M059J (cell line): Measurements from ENCODE around the gene PLLP. TPM values are rescaled to one million over a fixed set of nuclear protein-coding genes. Genes with fewer than 3 reads are reported as not detected.
A peak's percentile ranks its signal among the peaks of the same experiment; 100 is the strongest.

Experiments
- DNase-seq: peaks from one replicate; pipeline ENCODE4 v3.0.0-alpha.2; 2012; ENCODE audit warnings: low read depth
- total RNA-seq: library from RNA; depleted of rRNA; stranded (reverse); fragments of >200 nt; shearing (Covaris generic); gene quantifications from 2 replicates; pipeline ENCODE4 v1.2.3, GENCODE V29; 2014

PLLP gene
- total RNA-seq, 1 experiment from 2014 or later, result 0.62 TPM

- DNase-seq, result no peak
Measured at GRCh38 chr16:57257455-57258070, 26.9 kb downstream of the PLLP start.

GRCh38 chr16:57256601-57257395 lies 27.7 kb downstream of the PLLP start:
- DNase-seq, result no peak

- DNase-seq, result no peak
Measured at GRCh38 chr16:57255686-57256415, 28.6 kb downstream of the PLLP start.

- no peak for DNase-seq
Measured at GRCh38 chr16:57253466-57253865, 31.0 kb downstream of the PLLP start.

- no peak for DNase-seq
Measured at GRCh38 chr16:57252148-57252721, 32.2 kb downstream of the PLLP start.

GRCh38 chr16:57251352-57251751 lies 33.1 kb downstream of the PLLP start:
- DNase-seq, result no peak

- DNase-seq, result peak; percentile 12
Measured at GRCh38 chr16:57245472-57246113, 38.9 kb downstream of the PLLP start.

GRCh38 chr16:57244767-57245471 lies 39.6 kb downstream of the PLLP start, which contains the start of gene ARL2BP:
TSS of gene ARL2BP (plus strand) at chr16:57245259. CDS start at chr16:57245368, 109 bp downstream.
- peak; percentile 97 for DNase-seq

GRCh38 chr16:57244463-57244766 lies 40.1 kb downstream of the PLLP start:
- DNase-seq, result no peak

GRCh38 chr16:57242650-57243049 lies 41.8 kb downstream of the PLLP start:
- DNase-seq, result no peak

GRCh38 chr16:57240851-57241250 lies 43.6 kb downstream of the PLLP start:
- no peak for DNase-seq

GRCh38 chr16:57239107-57239506 lies 45.4 kb downstream of the PLLP start:
- no peak for DNase-seq

- no peak for DNase-seq
Measured at GRCh38 chr16:57238682-57239081, 45.8 kb downstream of the PLLP start.

GRCh38 chr16:57236022-57236350 lies 48.5 kb downstream of the PLLP start:
- DNase-seq, result no peak

GRCh38 chr16:57235128-57236021 lies 49.1 kb downstream of the PLLP start:
- peak; percentile 75 for DNase-seq

- DNase-seq, result no peak
Measured at GRCh38 chr16:57234707-57235092, 49.8 kb downstream of the PLLP start.

- DNase-seq, result no peak
Measured at GRCh38 chr16:57233944-57234706, 50.3 kb downstream of the PLLP start.

- no peak for DNase-seq
Measured at GRCh38 chr16:57231821-57232350, 52.6 kb downstream of the PLLP start.

- DNase-seq, result no peak
Measured at GRCh38 chr16:57229079-57229478, 55.4 kb downstream of the PLLP start.
